Liver (tissue), 3 donors: Measurements from ENCODE around the gene KAZALD1.

Source experiments
- ATF3 ChIP-seq: IDR thresholded peaks from 2 replicates; pipeline ENCODE4 v1.6.1; 2016; ENCODE audit warnings: antibody characterized with exemption
- CTCF ChIP-seq: fragments of 150-350 bp; IDR thresholded peaks from 2 replicates; pipeline ENCODE4 v1.5.1; 2017; ENCODE audit warnings: improper control_type of control experiment, low read depth, low read length; ENCODE audit not compliant: missing input control
- FOXA2 ChIP-seq: IDR thresholded peaks from 2 replicates; pipeline ENCODE4 v1.6.1; 2016; ENCODE audit warnings: antibody characterized with exemption
- GABPA ChIP-seq, 2 donors: IDR thresholded peaks in 1 of 2; conservative IDR thresholded peaks in 1 of 2; 2 replicates each; pipeline ENCODE4 v1.6.1; 2016; ENCODE audit warnings: antibody characterized with exemption in 2 of 2, mild to moderate bottlenecking in 1 of 2, moderate library complexity in 1 of 2
- HNF4G ChIP-seq: IDR thresholded peaks from 2 replicates; pipeline ENCODE4 v1.6.1; 2016; ENCODE audit warnings: antibody characterized with exemption
- JUND ChIP-seq, 2 donors: IDR thresholded peaks; 2 replicates each; pipeline ENCODE4 v1.6.1; 2016; ENCODE audit warnings: antibody characterized with exemption in 2 of 2
- MAX ChIP-seq: IDR thresholded peaks from 2 replicates; pipeline ENCODE4 v1.6.1; 2016; ENCODE audit warnings: antibody characterized with exemption
- REST ChIP-seq: IDR thresholded peaks from 2 replicates; pipeline ENCODE4 v1.6.1; 2016; ENCODE audit warnings: antibody characterized with exemption, mild to moderate bottlenecking
- SP1 ChIP-seq: IDR thresholded peaks from 2 replicates; pipeline ENCODE4 v1.6.1; 2018; ENCODE audit warnings: antibody characterized with exemption, mild to moderate bottlenecking
- TAF1 ChIP-seq: conservative IDR thresholded peaks from 2 replicates; pipeline ENCODE4 v1.6.1; 2016; ENCODE audit warnings: antibody characterized with exemption, mild to moderate bottlenecking
- donor health status: healthy.
- donor health status: healthy.

GRCh38 chr10:101014966-101015581 lies 46.7 kb upstream of the KAZALD1 start:
- TF ChIP-seq JUND (IDR thresholded peaks at IDR 0.05) (no peak), CTCF (no peak), MAX (no peak), REST (no peak), HNF4G (no peak), SP1 (no peak), ATF3 (no peak), GABPA (IDR thresholded peaks at IDR 0.05 in 1 of 2, conservative IDR thresholded peaks at IDR 0.05 in 1 of 2) (no peak), TAF1 (no peak), FOXA2 (no peak)
